ENCODE measurements around the gene SELENOF. TPM values are rescaled to one million over a fixed set of nuclear protein-coding genes. Genes with fewer than 3 reads are reported as not detected.

The SELENOF gene
- total RNA-seq, 1 donor from 2014 or later = 95.2 TPM

DNA sequence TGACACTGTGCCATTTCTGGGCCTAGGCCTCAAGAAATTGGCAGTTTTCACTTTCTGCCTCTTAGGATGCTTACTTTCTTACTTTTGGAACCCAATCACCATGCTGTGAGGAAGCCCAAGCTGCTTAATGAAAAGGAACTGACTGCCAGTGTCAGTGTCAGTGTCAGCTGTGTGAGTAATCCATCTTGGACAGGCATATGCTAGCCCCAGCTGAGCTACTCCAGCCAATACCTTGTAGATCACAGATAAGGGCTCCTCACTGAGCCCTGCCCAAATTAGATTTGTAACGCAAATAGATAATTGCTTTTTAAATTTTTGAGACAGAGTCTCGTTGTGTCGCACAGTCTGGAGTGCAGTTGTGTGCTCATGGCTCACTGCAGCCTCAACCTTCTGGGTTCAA, 59.6 kb downstream of the SELENOF start:
- Mint-ChIP-seq H3K27ac (ENCODE audit: unreplicated experiment) (no peak overlapping the region), H3K27me3 (ENCODE audit: unreplicated experiment) (no peaks in the 10 kb centered on the region), H3K36me3 (ENCODE audit: unreplicated experiment) (peaks cover 3% of the 10 kb centered on the region), H3K4me1 (ENCODE audit: low read depth, unreplicated experiment) (peaks cover 4% of the 10 kb centered on the region), H3K9me3 (ENCODE audit: unreplicated experiment) (peaks cover 4% of the 10 kb centered on the region), H3K4me3 (ENCODE audit: unreplicated experiment) (no peak overlapping the region)
- no peak for DNase-seq
- TF ChIP-seq, protein P1, sequence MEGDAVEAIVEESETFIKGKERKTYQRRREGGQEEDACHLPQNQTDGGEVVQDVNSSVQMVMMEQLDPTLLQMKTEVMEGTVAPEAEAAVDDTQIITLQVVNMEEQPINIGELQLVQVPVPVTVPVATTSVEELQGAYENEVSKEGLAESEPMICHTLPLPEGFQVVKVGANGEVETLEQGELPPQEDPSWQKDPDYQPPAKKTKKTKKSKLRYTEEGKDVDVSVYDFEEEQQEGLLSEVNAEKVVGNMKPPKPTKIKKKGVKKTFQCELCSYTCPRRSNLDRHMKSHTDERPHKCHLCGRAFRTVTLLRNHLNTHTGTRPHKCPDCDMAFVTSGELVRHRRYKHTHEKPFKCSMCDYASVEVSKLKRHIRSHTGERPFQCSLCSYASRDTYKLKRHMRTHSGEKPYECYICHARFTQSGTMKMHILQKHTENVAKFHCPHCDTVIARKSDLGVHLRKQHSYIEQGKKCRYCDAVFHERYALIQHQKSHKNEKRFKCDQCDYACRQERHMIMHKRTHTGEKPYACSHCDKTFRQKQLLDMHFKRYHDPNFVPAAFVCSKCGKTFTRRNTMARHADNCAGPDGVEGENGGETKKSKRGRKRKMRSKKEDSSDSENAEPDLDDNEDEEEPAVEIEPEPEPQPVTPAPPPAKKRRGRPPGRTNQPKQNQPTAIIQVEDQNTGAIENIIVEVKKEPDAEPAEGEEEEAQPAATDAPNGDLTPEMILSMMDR (IDR thresholded peaks at IDR 0.05; ENCODE audit: partially characterized antibody, unreplicated experiment) = no peak

DNA sequence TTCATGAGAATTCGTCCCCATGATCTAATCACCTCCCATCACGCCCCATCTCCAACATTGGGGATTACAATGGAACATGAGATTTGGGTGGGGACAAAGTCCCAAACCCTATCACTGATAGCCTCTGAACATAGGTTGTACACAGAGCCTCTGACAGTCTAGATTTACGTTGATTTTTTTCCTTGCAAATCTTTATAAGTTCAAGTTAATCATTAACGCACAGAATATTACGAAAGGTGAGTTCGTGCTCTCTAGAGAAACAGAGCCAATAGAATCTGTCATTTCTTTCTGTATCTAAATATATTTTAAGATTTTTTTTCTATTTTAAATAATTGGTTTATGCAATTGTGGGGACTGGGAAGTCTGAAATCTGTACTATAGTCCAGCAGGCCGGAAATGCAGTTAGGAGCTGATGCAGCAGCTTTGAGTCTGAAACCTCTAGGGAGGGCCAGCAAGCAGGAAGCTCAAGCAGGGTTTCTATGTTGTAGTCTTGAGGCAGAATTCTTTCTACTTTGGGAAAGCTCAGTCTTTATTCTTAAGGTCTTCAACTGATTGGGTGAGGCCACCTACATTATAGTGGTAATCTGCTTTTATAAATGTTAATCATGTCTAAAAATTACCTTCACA, 61.0 kb downstream of the SELENOF start:
- TF ChIP-seq, protein P1 (IDR thresholded peaks at IDR 0.05; ENCODE audit: partially characterized antibody, unreplicated experiment) = no peak
- DNase-seq = no peak

DNA sequence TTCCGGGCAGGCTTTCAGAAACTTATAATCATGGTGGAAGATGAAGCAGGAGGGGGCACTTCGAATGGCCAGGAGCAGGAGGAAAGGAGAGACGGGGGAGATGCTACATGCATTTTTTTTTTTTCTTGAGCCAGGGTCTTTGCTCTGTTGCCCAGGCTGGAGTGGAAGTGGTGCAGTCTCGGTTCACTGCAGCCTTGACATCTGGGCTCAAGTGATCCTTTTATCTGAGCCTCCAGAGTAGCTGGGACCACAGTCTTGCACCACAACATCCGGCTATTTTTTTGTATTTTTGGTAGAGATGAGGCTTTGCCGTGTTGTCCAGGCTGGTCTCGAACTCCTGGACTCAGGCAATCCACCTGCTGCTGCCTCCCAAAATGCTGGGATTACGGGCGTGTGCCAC, 61.6 kb downstream of the SELENOF start:
- H3K4me1 Mint-ChIP-seq (ENCODE audit: low read depth, unreplicated experiment) = peaks cover 2% of the 10 kb centered on the region
- TF ChIP-seq, protein P1 (IDR thresholded peaks at IDR 0.05; ENCODE audit: partially characterized antibody, unreplicated experiment) = no peak
- H3K27me3 Mint-ChIP-seq (ENCODE audit: unreplicated experiment) = no peaks in the 10 kb centered on the region
- H3K36me3 Mint-ChIP-seq (ENCODE audit: unreplicated experiment) = peaks cover 3% of the 10 kb centered on the region
- peaks cover 4% of the 10 kb centered on the region for H3K9me3 Mint-ChIP-seq (ENCODE audit: unreplicated experiment)
- no peak overlapping the region for H3K4me3 Mint-ChIP-seq (ENCODE audit: unreplicated experiment)
- no peak overlapping the region for H3K27ac Mint-ChIP-seq (ENCODE audit: unreplicated experiment)
- DNase-seq = no peak

More for the DNA sequence above, 61.0 kb downstream of the SELENOF start:
- Mint-ChIP-seq H3K27me3 (ENCODE audit: unreplicated experiment) (no peaks in the 10 kb centered on the region), H3K9me3 (ENCODE audit: unreplicated experiment) (peaks cover 4% of the 10 kb centered on the region), H3K36me3 (ENCODE audit: unreplicated experiment) (peaks cover 3% of the 10 kb centered on the region), H3K27ac (ENCODE audit: unreplicated experiment) (no peak overlapping the region), H3K4me1 (ENCODE audit: low read depth, unreplicated experiment) (peaks cover 2% of the 10 kb centered on the region), H3K4me3 (ENCODE audit: unreplicated experiment) (no peak overlapping the region)

DNA sequence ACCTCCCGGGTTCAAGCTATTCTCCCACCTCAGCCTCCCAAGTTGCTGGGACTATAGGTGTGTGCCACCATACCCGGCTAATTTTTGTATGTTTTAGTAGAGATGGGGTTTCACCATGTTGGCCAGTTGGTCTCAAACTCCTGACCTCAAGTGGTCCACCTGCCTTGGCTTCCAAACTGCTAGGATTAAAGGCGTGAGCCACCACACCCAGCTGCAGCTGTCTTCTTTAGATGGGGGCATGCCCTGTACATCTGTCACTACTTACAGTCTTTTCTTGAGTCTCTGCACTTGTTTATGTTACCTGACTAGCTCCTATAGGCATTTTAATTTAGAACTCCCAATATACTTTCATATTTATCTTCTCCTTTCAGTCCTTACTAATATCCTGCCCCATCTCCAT, 64.2 kb downstream of the SELENOF start:
- Mint-ChIP-seq H3K27ac (ENCODE audit: unreplicated experiment) (no peak overlapping the region), H3K27me3 (ENCODE audit: unreplicated experiment) (no peaks in the 10 kb centered on the region), H3K36me3 (ENCODE audit: unreplicated experiment) (peaks cover 3% of the 10 kb centered on the region), H3K4me3 (ENCODE audit: unreplicated experiment) (no peak overlapping the region), H3K9me3 (ENCODE audit: unreplicated experiment) (peaks cover 4% of the 10 kb centered on the region), H3K4me1 (ENCODE audit: low read depth, unreplicated experiment) (peaks cover 2% of the 10 kb centered on the region)
- TF ChIP-seq, protein P1 (IDR thresholded peaks at IDR 0.05; ENCODE audit: partially characterized antibody, unreplicated experiment) = no peak
- no peak for DNase-seq

DNA sequence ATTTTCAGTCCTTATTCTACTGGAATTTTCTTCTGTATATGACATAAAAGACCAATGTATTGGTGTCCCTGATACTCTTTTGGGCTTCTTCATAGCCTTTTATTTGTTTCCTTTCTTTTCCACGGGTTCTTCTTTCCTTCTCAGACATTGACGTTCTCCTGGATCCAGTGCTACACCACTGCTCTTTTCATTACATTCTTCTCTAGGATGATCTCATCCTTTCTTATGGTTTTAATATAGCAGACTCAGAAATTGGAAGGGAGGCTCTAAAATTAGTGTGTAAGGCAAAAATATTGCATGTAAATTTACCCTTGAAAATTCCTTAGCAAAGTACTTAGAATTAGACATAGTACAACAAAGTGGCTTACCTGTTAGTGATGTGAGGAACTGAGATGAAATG, 65.3 kb downstream of the SELENOF start:
- no peak overlapping the region for H3K4me3 Mint-ChIP-seq (ENCODE audit: unreplicated experiment)
- H3K27me3 Mint-ChIP-seq (ENCODE audit: unreplicated experiment) = no peaks in the 10 kb centered on the region
- peaks cover 3% of the 10 kb centered on the region for H3K36me3 Mint-ChIP-seq (ENCODE audit: unreplicated experiment)
- H3K9me3 Mint-ChIP-seq (ENCODE audit: unreplicated experiment) = peaks cover 2% of the 10 kb centered on the region
- peaks cover 2% of the 10 kb centered on the region for H3K4me1 Mint-ChIP-seq (ENCODE audit: low read depth, unreplicated experiment)
- DNase-seq = no peak
- TF ChIP-seq, protein P1 (IDR thresholded peaks at IDR 0.05; ENCODE audit: partially characterized antibody, unreplicated experiment) = no peak
- no peak overlapping the region for H3K27ac Mint-ChIP-seq (ENCODE audit: unreplicated experiment)
